ENCODE data around the gene RIMKLA. TPM values are rescaled to one million over a fixed set of nuclear protein-coding genes. Genes with fewer than 3 reads are reported as not detected.

Gene RIMKLA
- total RNA-seq, 2 donors from 2014 or later, result 3.8 to 4.7 TPM

DNA sequence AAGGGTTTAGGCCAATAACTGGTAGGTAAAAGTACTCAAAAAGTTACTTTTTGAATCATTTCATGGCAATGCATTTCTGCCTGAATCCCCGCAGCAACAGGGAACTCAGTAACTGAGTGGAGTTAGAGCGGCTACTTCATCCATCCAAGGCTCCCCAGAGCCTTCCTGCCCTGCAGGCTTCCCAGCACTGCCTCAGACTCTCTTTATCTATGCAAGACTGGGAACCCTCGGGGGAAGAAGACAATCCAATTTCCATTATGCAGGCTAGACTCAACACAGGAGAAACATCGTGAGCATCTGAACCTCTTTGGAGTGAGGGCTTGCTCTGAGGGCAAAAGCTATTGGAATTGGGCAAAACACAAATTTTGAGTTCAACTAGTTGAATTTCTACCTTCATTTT lies 52.1 kb downstream of the RIMKLA start:
- peaks cover 0 to 6% of the 10 kb centered on the region in 2 donors for H3K4me1 ChIP-seq
- H3K9me3 ChIP-seq, result no peaks in the 10 kb centered on the region
- H3K27ac ChIP-seq, result no peak overlapping the region
- no peak for DNase-seq (ENCODE audit: low spot score)
- TF ChIP-seq CTCF (IDR thresholded peaks at IDR 0.05), result no peak
- no peaks in the 10 kb centered on the region for H3K27me3 ChIP-seq
- H3K36me3 ChIP-seq, result no peaks in the 10 kb centered on the region
- H3K4me3 ChIP-seq, result no peak overlapping the region

DNA sequence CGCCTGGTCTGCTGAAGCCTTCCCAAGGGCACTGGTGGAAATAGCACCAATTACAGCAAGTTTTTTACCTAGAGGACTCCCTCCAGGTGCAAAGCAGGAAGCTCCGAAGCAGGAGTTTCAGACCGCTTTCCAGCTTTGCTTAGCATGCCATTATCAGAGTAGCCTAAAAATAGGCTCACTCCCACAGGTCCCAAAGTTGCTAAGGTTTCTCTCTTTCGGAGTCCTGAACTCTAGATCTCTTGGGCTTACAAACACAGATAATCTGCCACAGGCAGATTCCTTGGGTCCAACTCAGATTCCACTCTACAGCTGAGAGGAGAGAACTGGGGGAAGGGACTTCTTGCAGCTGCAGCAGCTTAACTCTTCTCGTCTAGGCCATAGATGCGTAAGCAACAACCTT lies 52.8 kb downstream of the RIMKLA start:
- Histone ChIP-seq H3K4me3 (no peak overlapping the region), H3K4me1 (peaks cover 0 to 6% of the 10 kb centered on the region in 2 donors), H3K9me3 (no peaks in the 10 kb centered on the region), H3K27me3 (no peaks in the 10 kb centered on the region), H3K36me3 (no peaks in the 10 kb centered on the region), H3K27ac (no peak overlapping the region)
- no peak for DNase-seq (ENCODE audit: low spot score)
- TF ChIP-seq CTCF (IDR thresholded peaks at IDR 0.05), result no peak

DNA sequence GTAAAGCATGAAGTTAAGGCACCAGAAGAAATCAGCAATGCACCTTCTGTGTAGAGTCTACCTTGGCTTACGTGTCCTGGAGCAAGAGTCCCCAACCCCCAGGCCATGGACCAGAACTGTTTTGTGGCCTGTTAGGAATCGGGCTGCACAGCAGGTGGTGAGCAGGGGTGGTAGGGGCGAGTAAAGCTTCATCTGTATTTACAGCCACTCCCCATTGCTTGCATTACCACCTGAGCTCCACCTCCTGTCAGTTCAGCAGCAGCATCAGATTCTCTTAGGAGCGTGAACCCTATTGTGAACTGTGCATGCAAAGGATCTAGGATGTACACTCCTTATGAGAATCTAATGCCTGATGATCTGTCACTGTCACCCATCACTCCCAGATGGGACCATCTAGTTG lies 53.7 kb downstream of the RIMKLA start:
- DNase-seq (ENCODE audit: low spot score), result no peak

DNA sequence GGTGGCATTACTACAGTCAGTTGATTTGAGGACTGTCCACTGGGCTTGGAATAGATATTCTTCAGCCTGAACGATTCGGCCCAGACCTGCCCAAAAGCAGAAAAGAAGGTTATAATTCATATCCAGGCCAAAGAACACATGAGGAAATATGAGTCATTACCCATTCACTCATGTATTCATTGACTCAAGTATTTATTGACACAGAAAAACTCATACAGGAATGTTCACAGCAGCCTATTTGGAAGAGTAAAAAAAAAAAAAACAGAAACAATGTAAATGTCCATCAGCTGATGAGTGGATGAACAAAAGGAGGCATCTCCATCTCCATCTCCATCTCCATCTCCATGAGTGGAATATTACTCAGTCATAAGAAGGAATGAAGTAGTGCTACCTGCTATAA lies 59.3 kb downstream of the RIMKLA start:
- Histone ChIP-seq H3K36me3 (no peaks in the 10 kb centered on the region), H3K4me1 (no peaks in the 10 kb centered on the region), H3K9me3 (no peaks in the 10 kb centered on the region), H3K27ac (no peak overlapping the region), H3K4me3 (no peak overlapping the region), H3K27me3 (no peaks in the 10 kb centered on the region)
- DNase-seq (ENCODE audit: low spot score), result no peak
- no peak for TF ChIP-seq CTCF (IDR thresholded peaks at IDR 0.05)

More for the DNA sequence above, 53.7 kb downstream of the RIMKLA start:
- Histone ChIP-seq H3K4me3 (no peak overlapping the region), H3K27ac (no peak overlapping the region), H3K27me3 (no peaks in the 10 kb centered on the region), H3K36me3 (no peaks in the 10 kb centered on the region), H3K4me1 (peaks cover 0 to 6% of the 10 kb centered on the region in 2 donors), H3K9me3 (no peaks in the 10 kb centered on the region)
- no peak for TF ChIP-seq CTCF (IDR thresholded peaks at IDR 0.05)

DNA sequence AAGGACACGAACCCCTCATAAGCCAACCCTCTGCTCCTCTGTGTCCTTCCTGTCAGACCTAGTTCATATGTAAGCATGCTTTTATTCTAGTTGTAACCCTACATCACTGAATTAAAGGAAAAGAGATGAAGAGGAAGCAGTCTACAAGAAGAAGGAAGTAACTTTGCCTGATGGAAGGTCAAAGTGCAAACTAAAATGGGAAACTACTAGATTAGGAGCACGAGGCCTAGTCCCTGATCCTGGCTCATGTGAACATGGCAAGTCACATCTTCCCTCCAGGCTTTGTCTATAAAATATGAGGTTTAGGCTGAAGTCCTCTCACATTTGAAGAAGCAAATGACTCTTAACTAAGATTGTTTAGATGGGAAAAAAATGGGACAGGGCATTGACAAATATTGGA lies 62.1 kb downstream of the RIMKLA start:
- H3K27me3 ChIP-seq, result no peaks in the 10 kb centered on the region
- no peaks in the 10 kb centered on the region for H3K9me3 ChIP-seq
- DNase-seq (ENCODE audit: low spot score), result no peak
- H3K27ac ChIP-seq, result no peak overlapping the region
- no peak overlapping the region for H3K4me3 ChIP-seq
- no peaks in the 10 kb centered on the region for H3K36me3 ChIP-seq
- no peaks in the 10 kb centered on the region for H3K4me1 ChIP-seq
- TF ChIP-seq CTCF (IDR thresholded peaks at IDR 0.05), result no peak

GRCh38 chr1:42449256-42449655 lies 68.7 kb downstream of the RIMKLA start:
- Histone ChIP-seq H3K27me3 (no peaks in the 10 kb centered on the region), H3K27ac (no peak overlapping the region), H3K4me3 (no peak overlapping the region), H3K9me3 (no peaks in the 10 kb centered on the region), H3K36me3 (no peaks in the 10 kb centered on the region), H3K4me1 (no peaks in the 10 kb centered on the region)
- no peak for DNase-seq (ENCODE audit: low spot score)
- no peak for TF ChIP-seq CTCF (IDR thresholded peaks at IDR 0.05)

All from right atrium auricular region (tissue), 2 donors.